HG02840 (cell line): ENCODE measurements around the gene PRR36.
A peak's percentile ranks its signal among the peaks of the same experiment; 100 is the strongest.

Source experiments
- ATAC-seq: cut with Tn5 transposase; IDR thresholded peaks from one replicate; pipeline ENCODE4 v1.9.1; 2021; ENCODE audit warnings: mild to moderate bottlenecking, moderate library complexity, moderate number of reproducible peaks; ENCODE audit not compliant: unreplicated experiment, low FRiP score

Gene PRR36

GRCh38 chr19:7914099-7914498 is 39.9 kb upstream of the PRR36 start:
- ATAC-seq: no peak

- ATAC-seq: no peak
Observed at GRCh38 chr19:7913652-7914051, 39.5 kb upstream of the PRR36 start.

GRCh38 chr19:7912697-7913564 is 38.7 kb upstream of the PRR36 start:
- no peak for ATAC-seq

- no peak for ATAC-seq
Observed at GRCh38 chr19:7912144-7912696, 38.0 kb upstream of the PRR36 start.

- ATAC-seq: no peak
Observed at GRCh38 chr19:7911508-7912143, 37.4 kb upstream of the PRR36 start.

- ATAC-seq: no peak
Observed at GRCh38 chr19:7910321-7911161, 36.4 kb upstream of the PRR36 start.

- no peak for ATAC-seq
Observed at GRCh38 chr19:7909471-7910067, 35.4 kb upstream of the PRR36 start.

- ATAC-seq: no peak
Observed at GRCh38 chr19:7908742-7909461, 34.7 kb upstream of the PRR36 start.

GRCh38 chr19:7908078-7908699 is 34.0 kb upstream of the PRR36 start:
- no peak for ATAC-seq

GRCh38 chr19:7907544-7907943 is 33.4 kb upstream of the PRR36 start:
- ATAC-seq: no peak

- no peak for ATAC-seq
Observed at GRCh38 chr19:7907122-7907521, 32.9 kb upstream of the PRR36 start.

- no peak for ATAC-seq
Observed at GRCh38 chr19:7905859-7906258, 31.7 kb upstream of the PRR36 start.

- no peak for ATAC-seq
Observed at GRCh38 chr19:7905268-7905667, 31.1 kb upstream of the PRR36 start.

- ATAC-seq: peak; percentile 37
Observed at GRCh38 chr19:7904074-7905020, 30.2 kb upstream of the PRR36 start.

GRCh38 chr19:7903244-7904073 is 29.3 kb upstream of the PRR36 start, which contains the start of gene MAP2K7:
Gene MAP2K7 (plus strand): TSS chr19:7903877. CDS start chr19:7903945, 68 bp downstream.
- ATAC-seq: peak; percentile 89

GRCh38 chr19:7902796-7903243 is 28.6 kb upstream of the PRR36 start:
- ATAC-seq: peak; percentile 0

- no peak for ATAC-seq
Observed at GRCh38 chr19:7901337-7901736, 27.1 kb upstream of the PRR36 start.
